ENCODE measurements around the gene ATG101. TPM values are rescaled to one million over a fixed set of nuclear protein-coding genes. Genes with fewer than 3 reads are reported as not detected.

ATG101 gene
- total RNA-seq (100 to 1,000 TPM in 1 of 5 donors, 10 to 100 TPM in 3, 1 to 10 TPM in 1; 7.6 to 105 (median 36.5) TPM), polyA plus RNA-seq (10 to 100 TPM; 36.8 to 80.3 (median 67.1) TPM)
- long read RNA-seq, donor 1, partial matches to known transcripts = 0 of 3 reads
- long read RNA-seq, donor 1, other reads (novel, unspliced or antisense) = 0 of 3 reads
- long read RNA-seq, donor 2, transcript ATG101-201 (4 exons, 1,439 nt) = major isoform, 6 of 7 reads
- long read RNA-seq, donor 2, partial matches to known transcripts = 0 of 7 reads
- long read RNA-seq, donor 2, other reads (novel, unspliced or antisense) = 0 of 7 reads
- long read RNA-seq, donor 3, transcript ATG101-201 (4 exons, 1,439 nt) = major isoform, 7 of 17 reads
- long read RNA-seq, donor 3, partial matches to known transcripts = 8 of 17 reads
- long read RNA-seq, donor 3, other reads (novel, unspliced or antisense) = 0 of 17 reads
- long read RNA-seq, donor 4 = 0 reads
- long read RNA-seq, donor 5, transcript ATG101-201 (4 exons, 1,439 nt) = major isoform, 9 of 9 reads
- long read RNA-seq, donor 5, partial matches to known transcripts = 0 of 9 reads
- long read RNA-seq, donor 5, other reads (novel, unspliced or antisense) = 0 of 9 reads
- long read RNA-seq, donor 6, transcript ATG101-201 (4 exons, 1,439 nt) = major isoform, 29 of 42 reads
- long read RNA-seq, donor 6, transcript ATG101-207 (4 exons, 846 nt) = minor isoform, 5 of 42 reads
- long read RNA-seq, donor 6, partial matches to known transcripts = 8 of 42 reads
- long read RNA-seq, donor 6, other reads (novel, unspliced or antisense) = 0 of 42 reads
- long read RNA-seq, donor 7, transcript ATG101-201 (4 exons, 1,439 nt) = major isoform, 7 of 7 reads
- long read RNA-seq, donor 7, partial matches to known transcripts = 0 of 7 reads
- long read RNA-seq, donor 7, other reads (novel, unspliced or antisense) = 0 of 7 reads
- long read RNA-seq, donor 8, transcript ATG101-201 (4 exons, 1,439 nt) = major isoform, 7 of 10 reads
- long read RNA-seq, donor 8, partial matches to known transcripts = 0 of 10 reads
- long read RNA-seq, donor 8, other reads (novel, unspliced or antisense) = 0 of 10 reads
- long read RNA-seq, donor 9, partial matches to known transcripts = 0 of 5 reads
- long read RNA-seq, donor 9, other reads (novel, unspliced or antisense) = 0 of 5 reads
- long read RNA-seq, donor 10, transcript ATG101-201 (4 exons, 1,439 nt) = major isoform, 7 of 7 reads
- long read RNA-seq, donor 10, partial matches to known transcripts = 0 of 7 reads
- long read RNA-seq, donor 10, other reads (novel, unspliced or antisense) = 0 of 7 reads

GRCh38 chr12:52069327-52070184 is at the start of gene ATG101:
Gene ATG101, plus strand, starts transcription at chr12:52069978. Its CDS starts 3,673 bp downstream, at chr12:52073651.
- Histone ChIP-seq H3K27ac (peak within 1 kb of the TSS; percentile 85 to 94 (median 90)), H3K9me3 (no peaks in the 10 kb centered on the region), H3K4me1 (peaks cover 25 to 49% (median 43%) of the 10 kb centered on the region in 4 donors), H3K36me3 (peaks cover 11 to 26% (median 20%) of the 10 kb centered on the region in 4 donors), H3K27me3 (no peaks in the 10 kb centered on the region), H3K4me3 (peak within 1 kb of the TSS; percentile 84 to 97 (median 90))
- 0% methylated on average over 16 to 60 of the region's 60 CpGs for WGBS, 5 donors
- intact Hi-C loops (cut with DNase I; ENCODE audit: low total_unique reads) = no loop called here
- peak; percentile 91 to 98 for DNase-seq
- TF ChIP-seq POLR2AphosphoS5 (IDR thresholded peaks at IDR 0.05) = peak; percentile 64 to 75 (median 74)
- TF ChIP-seq POLR2A (IDR thresholded peaks at IDR 0.05) = peak in 1 of 4 donors; percentile 72
- peak; percentile 33 for TF ChIP-seq EP300 (IDR thresholded peaks at IDR 0.05)
- peak in 5 of 7 experiments; percentile 33 to 81 (median 55) for TF ChIP-seq CTCF (IDR thresholded peaks at IDR 0.05)

- TF ChIP-seq POLR2A (IDR thresholded peaks at IDR 0.05) (no peak), CTCF (IDR thresholded peaks at IDR 0.05) (peak in 5 of 7 experiments; percentile 46 to 63 (median 48)), EP300 (IDR thresholded peaks at IDR 0.05) (no peak), POLR2AphosphoS5 (IDR thresholded peaks at IDR 0.05) (no peak)
- no peak overlapping the region for H3K27ac ChIP-seq
- H3K36me3 ChIP-seq = peaks cover 0 to 1% (median 0%) of the 10 kb centered on the region in 4 donors
- H3K4me3 ChIP-seq = no peak overlapping the region
- peaks cover 21 to 39% (median 32%) of the 10 kb centered on the region in 4 donors for H3K4me1 ChIP-seq
- peaks cover 0 to 19% (median 0%) of the 10 kb centered on the region in 3 donors for H3K27me3 ChIP-seq
- 30 to 50% (median 36%) methylated on average over 9 of the region's 9 CpGs for WGBS, 5 donors
- no peaks in the 10 kb centered on the region for H3K9me3 ChIP-seq
- intact Hi-C loops (cut with DNase I; ENCODE audit: low total_unique reads) = no loop called here
- peak; percentile 55 to 84 for DNase-seq
Measured at GRCh38 chr12:52020539-52021336, 49.0 kb upstream of the ATG101 start.

GRCh38 chr12:52022841-52023181 is 47.0 kb upstream of the ATG101 start:
- 8 to 14% (median 10%) methylated on average over 13 to 14 of the region's 14 CpGs for WGBS, 5 donors
- intact Hi-C loops (cut with DNase I; ENCODE audit: low total_unique reads) = no loop called here
- H3K4me1 ChIP-seq = peaks cover 28 to 49% (median 43%) of the 10 kb centered on the region in 4 donors
- H3K36me3 ChIP-seq = no peaks in the 10 kb centered on the region
- peak in 1 of 2 donors; percentile 40 for DNase-seq
- H3K27ac ChIP-seq = peak overlapping the region; percentile 58 to 88 (median 73)
- H3K4me3 ChIP-seq = peak overlapping the region; percentile 54 to 59 (median 54)
- no peak for TF ChIP-seq POLR2A (IDR thresholded peaks at IDR 0.05)
- TF ChIP-seq CTCF (IDR thresholded peaks at IDR 0.05) = no peak
- TF ChIP-seq EP300 (IDR thresholded peaks at IDR 0.05) = no peak
- peak in 1 of 3 donors; percentile 6 for TF ChIP-seq POLR2AphosphoS5 (IDR thresholded peaks at IDR 0.05)
- peaks cover 0 to 15% (median 0%) of the 10 kb centered on the region in 3 donors for H3K27me3 ChIP-seq
- no peaks in the 10 kb centered on the region for H3K9me3 ChIP-seq
